GM23338 (cell line): ENCODE measurements around the gene TMEM61.

Source experiments
- EZH2 ChIP-seq: fragments of 200-600 bp; sonication (generic); IDR thresholded peaks from one replicate; pipeline ENCODE4 v1.8.0; 2017; ENCODE audit warnings: antibody characterized with exemption, mild to moderate bottlenecking, low read depth; ENCODE audit not compliant: unreplicated experiment
- EZH2phosphoT487 ChIP-seq: fragments of 200-600 bp; sonication (generic); IDR thresholded peaks from one replicate; pipeline ENCODE4 v1.8.1; 2018; ENCODE audit warnings: antibody characterized with exemption; ENCODE audit not compliant: unreplicated experiment
- POLR2AphosphoS5 ChIP-seq: IDR thresholded peaks from 2 replicates; pipeline ENCODE4 v1.6.1; 2016; ENCODE audit warnings: antibody characterized with exemption, low read depth
- TF ChIP-seq, protein P1 (sequence below), 2 experiments: fragments of 200-600 bp in 1 of 2; sonication (generic) in 1 of 2; conservative IDR thresholded peaks; 2 replicates each; pipeline versions ENCODE4 v1.5.1 to v1.6.1; 2016 to 2017; ENCODE audit warnings: antibody characterized with exemption in 2 of 2, low read depth in 2 of 2, mild to moderate bottlenecking in 2 of 2, moderate library complexity in 1 of 2
- TF ChIP-seq, protein P2 (sequence below): IDR thresholded peaks from one replicate; pipeline ENCODE4 v1.6.1; 2018; ENCODE audit warnings: antibody characterized with exemption; ENCODE audit not compliant: unreplicated experiment

DNA sequence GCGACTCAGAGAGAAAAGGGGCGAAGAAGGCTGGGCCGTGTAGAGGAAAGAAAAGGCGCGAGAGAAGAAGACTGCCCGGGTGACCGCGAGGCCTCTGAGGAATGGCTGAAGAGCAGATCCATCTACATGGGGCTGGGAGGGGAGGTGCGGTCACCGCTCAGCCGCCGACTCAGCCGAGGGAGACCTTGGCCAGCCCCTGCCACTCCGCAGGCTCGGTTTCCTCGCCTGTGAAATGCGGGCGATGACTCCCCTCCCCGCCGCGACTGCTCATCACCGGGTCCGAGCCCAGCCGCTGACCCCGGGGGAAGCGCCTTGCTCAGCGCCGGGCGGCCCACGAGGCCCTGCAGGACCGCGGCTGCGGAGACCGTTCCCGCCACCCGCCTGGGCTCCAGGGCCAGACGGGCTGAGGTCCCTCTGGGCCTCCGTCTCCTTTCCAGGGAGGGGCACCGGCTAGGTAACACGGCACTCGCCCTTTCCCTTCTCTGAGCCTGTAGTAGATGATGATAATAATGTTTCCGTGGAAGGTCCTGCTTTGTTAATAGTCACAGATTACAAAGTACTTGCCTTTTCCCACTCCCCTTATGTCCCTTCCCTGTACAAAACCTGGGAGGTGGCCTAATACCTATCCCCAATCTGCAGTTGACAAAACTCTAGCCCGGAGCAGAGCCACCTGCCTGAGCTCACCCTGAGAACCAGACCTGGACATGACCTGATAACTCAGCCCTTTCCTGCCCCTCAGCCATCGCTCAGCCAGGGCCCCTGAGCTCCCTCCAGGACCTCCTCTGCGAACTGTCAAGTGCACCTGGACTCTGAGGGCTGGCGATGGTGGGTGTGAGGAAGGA is 16.7 kb downstream of the TMEM61 start:
- TF ChIP-seq EZH2 (no peak), POLR2AphosphoS5 (no peak), EZH2phosphoT487 (no peak)
- TF ChIP-seq, protein P1, sequence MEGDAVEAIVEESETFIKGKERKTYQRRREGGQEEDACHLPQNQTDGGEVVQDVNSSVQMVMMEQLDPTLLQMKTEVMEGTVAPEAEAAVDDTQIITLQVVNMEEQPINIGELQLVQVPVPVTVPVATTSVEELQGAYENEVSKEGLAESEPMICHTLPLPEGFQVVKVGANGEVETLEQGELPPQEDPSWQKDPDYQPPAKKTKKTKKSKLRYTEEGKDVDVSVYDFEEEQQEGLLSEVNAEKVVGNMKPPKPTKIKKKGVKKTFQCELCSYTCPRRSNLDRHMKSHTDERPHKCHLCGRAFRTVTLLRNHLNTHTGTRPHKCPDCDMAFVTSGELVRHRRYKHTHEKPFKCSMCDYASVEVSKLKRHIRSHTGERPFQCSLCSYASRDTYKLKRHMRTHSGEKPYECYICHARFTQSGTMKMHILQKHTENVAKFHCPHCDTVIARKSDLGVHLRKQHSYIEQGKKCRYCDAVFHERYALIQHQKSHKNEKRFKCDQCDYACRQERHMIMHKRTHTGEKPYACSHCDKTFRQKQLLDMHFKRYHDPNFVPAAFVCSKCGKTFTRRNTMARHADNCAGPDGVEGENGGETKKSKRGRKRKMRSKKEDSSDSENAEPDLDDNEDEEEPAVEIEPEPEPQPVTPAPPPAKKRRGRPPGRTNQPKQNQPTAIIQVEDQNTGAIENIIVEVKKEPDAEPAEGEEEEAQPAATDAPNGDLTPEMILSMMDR (conservative IDR thresholded peaks at IDR 0.05; ENCODE audit: low read depth in 2 of 2) = no peak
- TF ChIP-seq, protein P2, sequence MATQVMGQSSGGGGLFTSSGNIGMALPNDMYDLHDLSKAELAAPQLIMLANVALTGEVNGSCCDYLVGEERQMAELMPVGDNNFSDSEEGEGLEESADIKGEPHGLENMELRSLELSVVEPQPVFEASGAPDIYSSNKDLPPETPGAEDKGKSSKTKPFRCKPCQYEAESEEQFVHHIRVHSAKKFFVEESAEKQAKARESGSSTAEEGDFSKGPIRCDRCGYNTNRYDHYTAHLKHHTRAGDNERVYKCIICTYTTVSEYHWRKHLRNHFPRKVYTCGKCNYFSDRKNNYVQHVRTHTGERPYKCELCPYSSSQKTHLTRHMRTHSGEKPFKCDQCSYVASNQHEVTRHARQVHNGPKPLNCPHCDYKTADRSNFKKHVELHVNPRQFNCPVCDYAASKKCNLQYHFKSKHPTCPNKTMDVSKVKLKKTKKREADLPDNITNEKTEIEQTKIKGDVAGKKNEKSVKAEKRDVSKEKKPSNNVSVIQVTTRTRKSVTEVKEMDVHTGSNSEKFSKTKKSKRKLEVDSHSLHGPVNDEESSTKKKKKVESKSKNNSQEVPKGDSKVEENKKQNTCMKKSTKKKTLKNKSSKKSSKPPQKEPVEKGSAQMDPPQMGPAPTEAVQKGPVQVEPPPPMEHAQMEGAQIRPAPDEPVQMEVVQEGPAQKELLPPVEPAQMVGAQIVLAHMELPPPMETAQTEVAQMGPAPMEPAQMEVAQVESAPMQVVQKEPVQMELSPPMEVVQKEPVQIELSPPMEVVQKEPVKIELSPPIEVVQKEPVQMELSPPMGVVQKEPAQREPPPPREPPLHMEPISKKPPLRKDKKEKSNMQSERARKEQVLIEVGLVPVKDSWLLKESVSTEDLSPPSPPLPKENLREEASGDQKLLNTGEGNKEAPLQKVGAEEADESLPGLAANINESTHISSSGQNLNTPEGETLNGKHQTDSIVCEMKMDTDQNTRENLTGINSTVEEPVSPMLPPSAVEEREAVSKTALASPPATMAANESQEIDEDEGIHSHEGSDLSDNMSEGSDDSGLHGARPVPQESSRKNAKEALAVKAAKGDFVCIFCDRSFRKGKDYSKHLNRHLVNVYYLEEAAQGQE = no peak
